DMS153 treated with DMSO at 0.1 percent for 48 hours (cell line): ENCODE results near the gene KRTCAP2.
A peak's percentile ranks its signal among the peaks of the same experiment; 100 is the strongest.
"Not testable (repeated sequence)": the region's sequence is repeated elsewhere in the genome, so short reads cannot be mapped to it uniquely, and the experiment has no call there.

Experiments used
- DNase-seq: peaks from one replicate; lab custom pipeline; 2025; ENCODE audit not compliant: unreplicated experiment; lab: John Stamatoyannopoulos, UW

The KRTCAP2 gene

GRCh38 chr1:155169541-155169940 is 3.6 kb downstream of the KRTCAP2 start:
- DNase-seq: no peak

- no peak for DNase-seq
These were observed 4.5 kb downstream of the KRTCAP2 start for GRCh38 chr1:155168456-155169210.

- not testable (repeated sequence) for DNase-seq
These were observed 5.0 kb downstream of the KRTCAP2 start for GRCh38 chr1:155168105-155168445.

- DNase-seq: peak; percentile 93
These were observed 5.7 kb downstream of the KRTCAP2 start for GRCh38 chr1:155167166-155168104.

GRCh38 chr1:155166471-155167165 is 6.5 kb downstream of the KRTCAP2 start:
- DNase-seq: peak; percentile 44

- no peak for DNase-seq
These were observed 7.0 kb downstream of the KRTCAP2 start for GRCh38 chr1:155166051-155166470.

- DNase-seq: not testable (repeated sequence)
These were observed 8.5 kb downstream of the KRTCAP2 start for GRCh38 chr1:155164625-155165024.

GRCh38 chr1:155163785-155164184 is 9.3 kb downstream of the KRTCAP2 start:
- DNase-seq: not testable (repeated sequence)

- not testable (repeated sequence) for DNase-seq
These were observed 10.5 kb downstream of the KRTCAP2 start for GRCh38 chr1:155162631-155163030.

GRCh38 chr1:155160128-155160527 is 13.0 kb downstream of the KRTCAP2 start:
- DNase-seq: no peak

- DNase-seq: no peak
These were observed 14.1 kb downstream of the KRTCAP2 start for GRCh38 chr1:155158991-155159390.

GRCh38 chr1:155155996-155156643 is 17.0 kb downstream of the KRTCAP2 start:
- not testable (repeated sequence) for DNase-seq

GRCh38 chr1:155145491-155145890 is 27.6 kb downstream of the KRTCAP2 start:
- no peak for DNase-seq

GRCh38 chr1:155141749-155142148 is 31.4 kb downstream of the KRTCAP2 start:
- DNase-seq: no peak

- DNase-seq: no peak
These were observed 32.5 kb downstream of the KRTCAP2 start for GRCh38 chr1:155140630-155140953.

GRCh38 chr1:155139895-155140629 is 33.0 kb downstream of the KRTCAP2 start, which contains the start of gene DPM3:
Gene DPM3, minus strand, starts transcription at chr1:155140531. Its CDS starts 291 bp downstream, at chr1:155140240.
- peak; percentile 83 for DNase-seq

GRCh38 chr1:155137154-155137949 is 35.8 kb downstream of the KRTCAP2 start:
- DNase-seq: no peak

GRCh38 chr1:155136748-155137147 is 36.4 kb downstream of the KRTCAP2 start:
- DNase-seq: no peak

- DNase-seq: peak; percentile 95
These were observed 37.6 kb downstream of the KRTCAP2 start, which contains the start of gene SLC50A1 for GRCh38 chr1:155135415-155136028. Gene SLC50A1, plus strand, starts transcription at chr1:155135852. Its CDS starts 60 bp downstream, at chr1:155135912.
